Activated CD8-positive, alpha-beta memory T cell treated with anti-CD3 and anti-CD28 coated beads for 4 hours (primary cell): ENCODE data around the gene SUGCT.

Experiments used
- DNase-seq, 2 donors: peaks; one replicate each; pipeline ENCODE4 v3.0.0-alpha.2; 2020; ENCODE audit warnings: low read depth in 2 of 2

SUGCT gene

GRCh38 chr7:40826411-40827221 is 691.8 kb downstream of the SUGCT start:
- no peak for DNase-seq

DNA sequence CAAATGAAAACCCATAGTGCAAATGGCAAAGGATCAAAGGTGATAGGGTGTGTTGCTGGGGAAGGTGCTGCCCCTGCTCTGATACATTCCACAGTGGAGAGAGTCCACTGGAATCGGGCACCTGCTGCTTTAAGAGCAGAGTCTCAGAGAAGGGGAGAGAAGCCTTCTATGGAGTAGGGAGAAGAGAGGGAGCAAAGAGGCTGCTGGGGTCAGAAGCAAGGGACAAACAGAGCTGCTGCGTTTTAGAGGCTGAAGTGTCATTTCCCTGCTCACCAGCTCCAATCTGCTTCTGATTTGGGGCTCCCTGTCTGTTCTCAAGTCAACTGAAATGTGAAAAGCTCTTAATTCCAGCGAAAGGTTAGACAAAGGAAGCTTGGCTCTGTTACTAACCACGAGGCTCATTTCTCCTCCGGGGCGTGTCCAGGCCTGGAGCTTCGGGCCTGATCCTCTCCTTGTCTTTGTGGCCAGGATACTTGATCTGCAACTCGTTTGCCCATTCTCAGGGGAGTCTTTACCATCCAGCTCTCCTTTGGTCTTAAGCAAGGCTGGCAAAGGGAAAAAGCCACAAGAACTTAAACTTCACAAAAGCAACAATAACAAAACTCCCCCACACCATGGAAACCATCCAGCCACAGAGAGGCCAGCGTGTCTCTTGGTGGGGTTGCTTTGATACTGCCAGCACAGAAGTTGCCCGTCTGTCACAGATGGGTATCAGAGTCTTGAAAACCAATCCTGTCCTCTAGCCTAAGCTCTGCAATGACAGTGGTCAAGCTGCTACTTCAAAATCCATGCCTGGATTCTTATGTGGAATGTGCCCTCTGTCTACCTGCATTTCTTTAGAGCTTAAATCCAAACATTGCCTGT is 692.6 kb downstream of the SUGCT start:
- DNase-seq = no peak

- DNase-seq = no peak
Measured at GRCh38 chr7:40828686-40829600, 694.1 kb downstream of the SUGCT start.

DNA sequence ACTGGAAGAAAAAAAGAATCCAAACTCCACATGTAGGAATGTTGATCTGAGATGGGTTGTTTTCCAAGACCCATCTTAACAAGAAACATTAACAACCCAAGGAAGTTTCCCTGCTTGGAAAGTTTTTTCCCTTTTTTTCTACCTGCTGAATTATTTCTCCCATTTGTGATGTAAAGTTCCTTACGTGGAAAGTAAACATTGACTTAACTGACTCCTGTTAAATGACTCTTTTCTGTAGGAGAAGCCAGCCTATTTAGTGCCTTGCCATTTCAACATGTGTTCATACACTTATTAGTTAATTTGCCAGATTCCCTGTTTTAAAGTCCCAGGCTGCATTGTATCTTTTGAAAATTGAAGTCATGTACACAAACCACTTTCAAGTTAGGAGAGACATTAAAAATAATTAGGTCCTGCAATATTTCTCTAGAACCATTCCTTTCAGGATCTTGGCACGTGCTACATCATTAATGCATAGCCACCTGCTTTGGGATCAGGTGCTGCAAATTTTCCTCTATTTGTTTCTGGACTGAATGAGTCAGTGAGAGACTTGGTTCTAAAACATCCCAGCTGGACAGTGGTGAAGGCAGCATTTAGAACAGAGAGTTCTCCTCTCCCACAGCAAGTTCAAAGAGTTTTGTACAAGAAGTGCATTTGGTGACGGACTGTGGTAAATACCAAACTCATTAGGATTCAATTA is 698.5 kb downstream of the SUGCT start:
- DNase-seq = no peak

DNA sequence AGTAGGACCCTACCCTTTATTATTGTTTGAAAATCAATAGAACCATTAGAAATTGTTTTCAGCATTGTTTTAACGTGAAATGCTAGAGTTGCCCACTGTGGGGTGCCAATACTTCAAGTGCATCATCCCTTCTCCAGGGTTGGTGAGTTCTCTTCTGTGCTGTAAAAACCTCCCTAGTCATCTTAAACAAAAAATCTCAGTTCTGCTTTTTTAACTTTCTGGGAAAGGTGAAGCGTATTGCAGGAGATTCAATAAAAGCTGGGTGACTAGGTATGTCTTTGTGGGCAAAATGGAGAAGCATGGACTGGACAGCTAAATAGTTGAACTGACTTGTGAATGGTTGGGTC is 699.1 kb downstream of the SUGCT start:
- DNase-seq = no peak

DNA sequence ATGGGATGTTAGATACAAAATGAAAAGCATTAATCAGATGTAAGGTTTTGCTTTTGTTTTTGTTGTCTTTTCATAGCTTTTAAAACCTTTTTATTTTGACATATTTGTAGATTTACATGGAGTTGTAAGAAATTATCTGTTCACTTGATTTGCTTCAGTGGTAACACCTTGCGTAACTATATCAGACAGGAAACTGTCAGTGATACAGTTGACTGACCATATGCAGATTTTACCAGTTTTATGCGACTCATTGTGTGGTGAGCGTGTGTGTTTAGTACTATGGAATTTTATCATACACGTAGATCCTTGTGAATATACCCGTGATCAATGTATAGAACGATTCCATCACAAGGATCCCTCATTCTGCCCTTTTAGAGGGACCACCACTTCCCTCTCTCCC is 701.4 kb downstream of the SUGCT start:
- DNase-seq = no peak

DNA sequence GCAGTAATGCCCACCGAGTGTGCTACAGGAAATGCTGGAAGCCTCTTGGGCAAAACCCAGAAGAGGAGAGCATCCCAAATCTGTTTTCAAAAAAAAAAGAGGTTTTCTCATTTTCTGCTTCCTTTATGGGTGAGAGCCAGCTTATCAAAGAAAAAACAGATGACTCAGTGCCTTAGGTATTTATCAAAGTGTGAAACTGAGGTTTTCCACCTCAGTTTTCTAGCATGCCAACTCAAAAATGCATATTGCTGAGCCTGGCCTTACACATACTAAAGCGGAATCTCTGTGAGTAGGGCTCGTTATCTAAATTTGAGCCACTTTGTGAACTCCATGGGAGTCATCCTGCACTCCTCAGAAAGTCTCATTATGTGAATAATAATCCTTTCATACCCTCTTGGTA is 705.1 kb downstream of the SUGCT start:
- DNase-seq = no peak

GRCh38 chr7:40840990-40841389 is 706.2 kb downstream of the SUGCT start:
- DNase-seq = no peak

DNA sequence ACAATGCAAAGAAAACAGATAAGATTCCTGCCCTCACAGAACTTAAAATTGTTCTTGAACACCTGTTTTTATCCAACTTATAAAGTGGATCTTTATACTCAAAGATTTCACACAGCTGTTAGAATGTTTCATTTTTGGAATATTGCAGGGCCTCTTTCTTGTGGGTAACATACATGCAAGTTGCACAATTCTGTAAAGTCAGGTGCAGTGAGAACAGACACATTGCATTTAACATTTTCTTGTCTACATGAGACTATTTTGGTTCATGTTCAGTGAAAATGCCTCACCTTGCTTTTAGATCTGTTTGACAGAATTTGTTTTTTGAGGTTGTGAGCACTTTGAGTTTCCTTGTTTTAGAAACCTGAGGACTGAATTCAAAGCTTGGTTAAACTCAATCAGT is 707.8 kb downstream of the SUGCT start:
- no peak for DNase-seq

DNA sequence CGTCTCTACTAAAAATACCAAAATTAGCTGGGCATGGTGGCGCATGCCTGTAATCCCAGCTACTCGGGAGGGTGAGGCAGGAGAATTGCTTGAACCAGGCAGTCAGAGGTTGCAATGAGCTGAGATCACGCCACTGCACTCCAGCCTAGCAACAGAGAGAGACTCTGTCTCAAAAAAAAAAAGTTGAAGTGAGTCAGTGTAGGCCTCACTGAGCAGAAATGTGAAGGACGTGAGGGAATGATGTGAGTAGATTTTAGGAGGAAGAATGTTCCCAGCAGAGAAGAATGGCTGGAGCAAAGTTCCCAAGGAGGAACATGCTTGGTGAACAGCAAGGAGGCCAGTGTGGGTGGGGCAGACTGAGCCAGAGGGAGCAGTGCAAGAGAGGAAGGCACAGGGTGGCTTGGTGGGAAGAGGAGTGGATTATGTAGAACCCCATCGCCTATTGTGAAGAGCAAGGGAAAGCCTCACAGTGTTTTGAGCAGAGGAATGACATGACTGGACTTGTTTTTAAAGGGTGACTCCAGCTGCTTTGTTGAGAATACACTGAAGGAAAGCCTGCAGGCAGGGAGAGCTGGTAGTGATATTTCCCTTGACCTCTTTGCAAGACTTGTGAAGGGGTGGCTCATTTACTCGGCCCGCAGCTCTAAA is 708.7 kb downstream of the SUGCT start:
- no peak for DNase-seq

DNA sequence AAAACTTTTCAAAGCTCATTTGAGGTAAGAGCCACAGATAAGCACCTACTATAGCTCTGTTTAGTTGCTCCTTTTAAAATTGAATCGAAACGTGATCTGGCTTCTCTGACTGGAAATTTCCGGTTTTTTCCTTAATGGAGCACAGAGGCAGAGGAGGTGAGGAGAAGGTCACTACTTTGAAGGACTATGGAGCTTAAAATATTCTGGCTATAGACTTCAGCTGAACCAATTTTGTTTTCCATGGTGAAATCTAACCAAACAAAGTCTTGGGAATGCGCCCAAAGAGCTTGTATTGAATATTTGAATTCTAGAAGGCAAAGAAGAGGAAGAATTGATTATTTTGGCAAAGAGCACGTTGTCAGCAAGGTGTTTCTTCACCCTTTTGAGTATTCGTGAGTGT is 711.1 kb downstream of the SUGCT start:
- DNase-seq = no peak

- DNase-seq = no peak
Measured at GRCh38 chr7:40847921-40848320, 713.1 kb downstream of the SUGCT start.

DNA sequence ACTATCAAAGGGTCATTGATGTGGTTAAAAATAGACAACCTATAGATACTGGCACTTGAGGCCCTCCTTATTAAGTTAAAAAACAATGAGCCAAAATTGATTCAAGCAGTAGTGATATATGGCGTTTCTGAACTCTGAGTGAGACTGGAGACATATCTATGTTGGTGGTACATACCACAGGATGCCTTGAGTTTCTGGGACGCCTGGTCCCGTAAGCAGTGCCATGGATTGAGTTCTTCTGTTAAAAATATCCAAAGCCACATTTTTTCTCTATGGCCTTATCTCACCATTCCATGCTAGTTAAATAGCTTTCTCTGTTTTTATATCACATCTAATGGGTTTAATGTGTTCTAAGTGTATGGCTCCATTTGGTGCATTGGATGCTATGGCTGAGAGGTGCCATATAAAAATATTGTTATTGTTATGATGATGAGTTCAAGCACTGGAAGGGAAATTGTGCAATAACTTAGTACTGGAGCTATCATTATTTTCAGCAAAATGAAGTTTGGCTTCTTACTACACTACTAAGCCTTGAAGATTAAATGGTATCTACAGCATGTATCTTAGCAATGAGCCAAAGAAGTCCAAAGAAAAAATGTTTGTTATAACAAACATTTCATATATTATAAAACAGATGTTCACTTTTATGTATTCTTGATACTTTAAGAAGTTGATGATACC is 713.9 kb downstream of the SUGCT start:
- no peak for DNase-seq

DNA sequence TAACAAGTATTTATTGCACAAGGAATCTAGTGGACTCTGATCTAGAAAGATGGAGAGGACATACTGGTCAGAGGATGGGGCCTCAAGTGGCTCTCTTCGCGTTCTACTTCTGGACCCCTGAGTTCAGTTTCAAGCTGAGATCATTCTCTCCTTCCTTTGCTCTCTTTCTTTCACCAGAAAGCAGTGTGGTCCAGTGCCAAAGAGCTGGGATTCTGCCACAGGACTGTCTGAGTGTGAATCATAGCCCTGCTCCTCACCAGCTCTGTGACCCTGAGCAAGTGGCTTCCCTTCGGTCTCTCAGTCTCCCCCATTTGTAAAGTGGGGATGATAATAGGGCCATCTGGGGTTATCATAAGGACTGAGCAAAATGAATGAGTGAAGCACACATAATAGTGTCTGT is 715.2 kb downstream of the SUGCT start:
- no peak for DNase-seq

DNA sequence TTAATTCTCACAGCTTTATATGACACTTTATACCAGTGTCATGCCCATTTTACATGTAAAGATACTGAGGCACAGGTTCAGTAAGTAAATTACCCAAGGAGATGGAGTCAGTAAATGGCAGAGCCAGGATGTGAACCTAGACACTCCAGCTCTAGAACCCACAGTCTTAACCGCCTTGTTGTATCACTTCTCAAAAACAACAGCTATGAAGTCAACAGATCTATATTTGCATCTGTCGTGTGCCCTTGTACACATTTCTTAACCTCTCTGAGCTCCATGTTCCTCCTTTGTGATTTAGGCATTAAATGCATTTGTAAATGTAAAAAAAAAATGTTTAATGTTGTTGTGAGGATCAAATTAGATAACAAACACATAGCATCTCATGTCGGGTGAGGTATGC is 716.2 kb downstream of the SUGCT start:
- DNase-seq = no peak

- DNase-seq = no peak
Measured at GRCh38 chr7:40859076-40859475, 724.3 kb downstream of the SUGCT start.

DNA sequence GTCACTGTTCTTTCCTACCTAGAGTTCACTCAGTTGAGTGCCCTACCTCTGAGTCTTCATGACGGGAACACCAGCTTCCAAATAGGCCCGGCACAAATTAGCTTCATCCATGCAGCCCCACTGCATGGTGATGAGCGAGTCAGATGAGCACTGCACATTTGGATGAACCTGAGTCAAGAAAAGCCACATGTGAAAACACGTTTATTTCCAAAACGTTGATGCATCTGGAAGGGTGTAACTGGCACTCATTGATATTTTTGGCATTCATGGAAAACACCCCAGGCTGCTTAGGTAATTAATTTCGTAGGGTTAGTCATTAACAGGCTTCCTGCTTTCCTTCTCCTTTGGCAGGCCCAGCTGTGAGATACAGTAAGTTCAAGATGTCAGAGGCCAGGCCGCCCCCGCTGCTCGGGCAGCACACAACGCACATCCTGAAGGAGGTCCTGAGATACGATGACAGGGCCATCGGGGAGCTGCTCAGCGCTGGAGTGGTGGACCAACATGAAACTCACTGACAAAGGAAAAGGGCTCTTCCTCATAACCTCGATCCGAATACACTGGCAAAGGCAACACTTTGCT is 725.2 kb downstream of the SUGCT start:
- no peak for DNase-seq

DNA sequence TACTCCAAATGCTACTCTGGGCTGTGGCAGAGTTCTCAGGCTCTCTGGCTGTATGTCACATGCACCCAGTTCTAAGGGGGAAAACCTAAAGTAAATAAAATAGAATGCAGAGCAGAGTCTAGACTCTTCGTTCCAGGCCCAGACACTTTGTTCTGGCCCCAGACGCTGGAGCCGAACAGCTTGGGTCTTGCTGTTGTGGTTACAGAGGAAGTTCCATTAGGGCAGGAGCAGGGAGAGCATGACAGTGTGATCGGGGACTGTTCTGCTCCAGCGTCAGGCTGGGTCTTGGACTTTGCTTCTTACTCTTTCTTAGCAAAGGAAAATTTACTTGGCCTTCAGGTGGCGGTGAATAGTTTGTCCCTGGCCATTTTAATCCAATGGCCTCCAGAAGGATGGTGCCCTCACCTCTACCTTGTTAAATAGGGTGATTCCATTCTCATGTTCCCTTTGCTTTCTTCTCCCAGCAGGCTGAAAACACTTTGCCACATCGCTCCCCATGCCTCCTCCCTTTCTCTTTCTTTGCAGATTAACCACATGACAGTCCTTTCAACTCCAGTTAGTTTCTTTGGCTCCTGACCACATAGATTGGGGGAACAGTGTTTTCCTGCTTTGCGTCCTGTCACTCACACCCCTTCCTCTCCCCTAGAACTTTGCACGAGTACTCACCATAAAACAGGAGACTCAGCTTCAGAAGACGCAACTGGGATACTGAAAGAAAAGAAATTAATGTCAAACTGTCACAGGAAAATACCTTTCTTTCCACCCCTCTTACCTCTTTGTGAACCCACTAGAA is 730.8 kb downstream of the SUGCT start:
- no peak for DNase-seq

GRCh38 chr7:40866601-40867000 is 731.8 kb downstream of the SUGCT start:
- no peak for DNase-seq
